ENCODE results near the gene OGFR. TPM values are rescaled to one million over a fixed set of nuclear protein-coding genes. Genes with fewer than 3 reads are reported as not detected.

The OGFR gene
- total RNA-seq, 1 experiment from 2014 or later: 47.3 TPM

GRCh38 chr20:62776692-62777527 is 27.7 kb upstream of the OGFR start:
- no peak overlapping the region for H3K4me3 ChIP-seq (ENCODE audit: low read depth in 2 of 2, low read length in 2 of 2)
- no peaks in the 10 kb centered on the region; the same call in none of the 2 replicates for H3K4me1 ChIP-seq (ENCODE audit: control insufficient read depth, insufficient read depth, low read length)
- in situ Hi-C loops (cut with HindIII; ENCODE audit: low pct_unique_long_range_greater_than_20kb, low sequenced_read_pairs) (no loop called here), intact Hi-C loops (cut with micrococcal nuclease; ENCODE audit: unreplicated experiment) (no loop called here)
- no TSS peak for BruUV-seq (replicated peaks)
- ChIA-PET CTCF (no interaction called here), POLR2A (no interaction called here)
- ATAC-seq: peak; percentile 28; the same call in 1 of the 2 replicates
- DNase-seq (ENCODE audit: low read depth, low spot score): no peak
- H3K27ac ChIP-seq (ENCODE audit: low read length): peak overlapping the region; percentile 57; the same call in 1 of the 2 replicates
- TF ChIP-seq TCF7L2 (IDR thresholded peaks at IDR 0.05; ENCODE audit: low read depth, low read length): no peak
- TF ChIP-seq POLR2AphosphoS5 (IDR thresholded peaks at IDR 0.05; ENCODE audit: low read depth, low read length): no peak
- TF ChIP-seq REST (IDR thresholded peaks at IDR 0.05; ENCODE audit: insufficient read depth in 1 of 2, low read depth in 2 of 2, low read length in 1 of 2): no peak
- TF ChIP-seq SIN3A (IDR thresholded peaks at IDR 0.05; ENCODE audit: borderline replicate concordance, insufficient read depth, low read depth, low read length): no peak
- TF ChIP-seq CTCF (IDR thresholded peaks at IDR 0.05): no peak
- no peaks in the 10 kb centered on the region for H3K9me3 ChIP-seq (ENCODE audit: control insufficient read depth, insufficient read depth, low read depth, low read length)
- no peaks in the 10 kb centered on the region; the same call in 1 of the 2 replicates for H3K36me3 ChIP-seq (ENCODE audit: control insufficient read depth, insufficient read depth, low read length)
- no peaks in the 10 kb centered on the region for H3K27me3 ChIP-seq (ENCODE audit: control insufficient read depth, insufficient read depth, low read length)

- Histone ChIP-seq H3K27ac (ENCODE audit: low read length) (no peak overlapping the region), H3K4me1 (ENCODE audit: control insufficient read depth, insufficient read depth, low read length) (no peaks in the 10 kb centered on the region; the same call in none of the 2 replicates), H3K9me3 (ENCODE audit: control insufficient read depth, insufficient read depth, low read depth, low read length) (no peaks in the 10 kb centered on the region), H3K36me3 (ENCODE audit: control insufficient read depth, insufficient read depth, low read length) (no peaks in the 10 kb centered on the region; the same call in 1 of the 2 replicates), H3K27me3 (ENCODE audit: control insufficient read depth, insufficient read depth, low read length) (no peaks in the 10 kb centered on the region), H3K4me3 (ENCODE audit: low read depth in 2 of 2, low read length in 2 of 2) (no peak overlapping the region)
- DNase-seq (ENCODE audit: low read depth, low spot score) (no peak), ATAC-seq (no peak)
- CTCF ChIA-PET: no interaction called here
- intact Hi-C loops (cut with micrococcal nuclease; ENCODE audit: unreplicated experiment): no loop called here
- in situ Hi-C loops (cut with HindIII; ENCODE audit: low pct_unique_long_range_greater_than_20kb, low sequenced_read_pairs): no loop called here
- BruUV-seq (replicated peaks): no TSS peak
- no peak for TF ChIP-seq CTCF (IDR thresholded peaks at IDR 0.05)
- POLR2A ChIA-PET: no interaction called here
Observed at GRCh38 chr20:62777528-62777830, 27.2 kb upstream of the OGFR start.
